ENCODE measurements around the gene GASK1A.
"Not testable (repeated sequence)": the region's sequence is repeated elsewhere in the genome, so short reads cannot be mapped to it uniquely, and the experiment has no call there.

GRCh38 chr3:43045079-43045478, 66.0 kb downstream of the GASK1A start:
- TF ChIP-seq CTCF, MAX (IDR thresholded peaks at IDR 0.05; ENCODE audit: low read depth, low read length): not testable (repeated sequence)
